Measurements from ENCODE around the gene TRMT2B. TPM values are rescaled to one million over a fixed set of nuclear protein-coding genes. Genes with fewer than 3 reads are reported as not detected.

TRMT2B gene, protein sequence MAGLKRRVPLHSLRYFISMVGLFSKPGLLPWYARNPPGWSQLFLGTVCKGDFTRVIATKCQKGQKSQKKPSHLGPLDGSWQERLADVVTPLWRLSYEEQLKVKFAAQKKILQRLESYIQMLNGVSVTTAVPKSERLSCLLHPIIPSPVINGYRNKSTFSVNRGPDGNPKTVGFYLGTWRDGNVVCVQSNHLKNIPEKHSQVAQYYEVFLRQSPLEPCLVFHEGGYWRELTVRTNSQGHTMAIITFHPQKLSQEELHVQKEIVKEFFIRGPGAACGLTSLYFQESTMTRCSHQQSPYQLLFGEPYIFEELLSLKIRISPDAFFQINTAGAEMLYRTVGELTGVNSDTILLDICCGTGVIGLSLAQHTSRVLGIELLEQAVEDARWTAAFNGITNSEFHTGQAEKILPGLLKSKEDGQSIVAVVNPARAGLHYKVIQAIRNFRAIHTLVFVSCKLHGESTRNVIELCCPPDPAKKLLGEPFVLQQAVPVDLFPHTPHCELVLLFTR
- 4.9 and 5.0 TPM in 2 replicates for polyA plus RNA-seq (2013)

DNA sequence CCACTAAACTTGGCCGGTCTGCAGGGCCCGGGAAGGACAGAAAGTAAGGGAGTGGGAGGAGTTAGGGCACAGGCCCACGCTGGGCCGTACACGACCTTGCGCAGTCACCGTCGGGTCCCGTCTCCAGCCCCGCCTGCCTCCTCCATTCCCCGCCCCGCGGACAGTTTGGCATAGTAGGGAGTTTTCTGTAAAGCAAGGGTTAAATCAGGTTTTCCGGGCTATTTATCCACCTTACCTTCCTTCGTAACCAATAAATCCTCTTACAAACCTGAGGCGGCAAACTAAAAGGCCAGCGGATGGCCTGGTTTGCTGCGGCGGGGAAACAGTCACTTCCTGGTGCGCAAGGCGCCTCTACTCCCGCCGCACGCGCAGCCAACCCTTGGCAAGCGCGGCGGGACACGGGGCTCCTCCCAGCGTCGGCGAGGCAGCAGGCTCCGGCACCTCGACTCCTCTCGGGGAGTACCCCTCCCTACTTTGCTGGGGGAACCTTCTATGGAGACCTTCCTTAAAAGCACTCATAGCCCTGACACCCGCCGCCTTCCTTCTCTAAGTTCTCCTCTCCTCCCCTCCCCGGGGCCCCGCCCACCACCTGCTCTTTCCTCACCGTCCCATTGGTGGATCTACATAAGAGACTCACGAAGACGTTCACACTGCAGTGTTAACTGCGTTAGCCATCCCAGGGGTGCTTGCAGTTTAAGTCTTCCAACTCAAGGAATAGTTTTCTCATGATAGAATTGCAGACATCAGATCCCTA is at the start of gene TRMT2B:
Gene TRMT2B (minus strand): TSS at position 563 of the 754 bp plus-strand sequence. CDS start 9,822 bp downstream, outside the sequence.
- peak within 1 kb of the TSS; percentile 80 for H3K4me3 ChIP-seq (ENCODE audit: low read depth, low read length)
- no CpG with 5 or more reads among the region's 43 CpGs for WGBS (ENCODE audit: extremely low coverage, insufficient coverage, insufficient read length)
- peak within 1 kb of the TSS; percentile 53 for H2BK120ac ChIP-seq (ENCODE audit: insufficient read depth, low read length, poor library complexity)
- H3K27ac ChIP-seq (ENCODE audit: low read depth, low read length), result peak within 1 kb of the TSS; percentile 68
- peak within 1 kb of the TSS; percentile 54 for H3K9ac ChIP-seq (ENCODE audit: low read length)
- no peak within 1 kb of the TSS for H3K23ac ChIP-seq (ENCODE audit: low read length)
- peaks cover 2% of the 10 kb centered on the region for H3K79me2 ChIP-seq (ENCODE audit: control insufficient read depth, insufficient read depth, low read length, poor library complexity)
- peak within 1 kb of the TSS; percentile 14 for H3K4ac ChIP-seq (ENCODE audit: low read depth, low read length)
- peak; percentile 52 to 63 for DNase-seq
- peak within 1 kb of the TSS; percentile 66 for H3K14ac ChIP-seq (ENCODE audit: low read length)
- H4K8ac ChIP-seq (ENCODE audit: low read depth, low read length), result peak within 1 kb of the TSS; percentile 93
- no peaks in the 10 kb centered on the region for H3K9me3 ChIP-seq (ENCODE audit: insufficient read depth, low read depth, low read length)
- H2AK5ac ChIP-seq (ENCODE audit: low read length), result no peak within 1 kb of the TSS
- H3K18ac ChIP-seq (ENCODE audit: low read length), result peak within 1 kb of the TSS; percentile 64
- peak within 1 kb of the TSS; percentile 38 for H4K91ac ChIP-seq (ENCODE audit: low read depth, low read length)
- H4K12ac ChIP-seq (ENCODE audit: low read depth, low read length), result peak within 1 kb of the TSS; percentile 87
- no peaks in the 10 kb centered on the region for H3K27me3 ChIP-seq (ENCODE audit: insufficient read depth, low read length)
- peak within 1 kb of the TSS; percentile 97 for H2AFZ ChIP-seq (ENCODE audit: insufficient read depth, low read length, poor library complexity)
- H3K79me1 ChIP-seq (ENCODE audit: low read length), result peaks cover 7% of the 10 kb centered on the region
- no peaks in the 10 kb centered on the region for H3K36me3 ChIP-seq (ENCODE audit: control insufficient read depth in 1 of 2, insufficient read depth in 2 of 2, low read length in 2 of 2)
- H3K4me2 ChIP-seq (ENCODE audit: low read length), result peak within 1 kb of the TSS; percentile 66
- peaks cover 0 to 3% of the 10 kb centered on the region in 2 experiments for H3K4me1 ChIP-seq (ENCODE audit: control insufficient read depth in 1 of 2, insufficient read depth in 2 of 2, low read length in 2 of 2)
- H2BK12ac ChIP-seq (ENCODE audit: low read length), result no peak within 1 kb of the TSS
- peak within 1 kb of the TSS; percentile 52 for H2BK5ac ChIP-seq (ENCODE audit: low read depth, low read length, poor library complexity)

DNA sequence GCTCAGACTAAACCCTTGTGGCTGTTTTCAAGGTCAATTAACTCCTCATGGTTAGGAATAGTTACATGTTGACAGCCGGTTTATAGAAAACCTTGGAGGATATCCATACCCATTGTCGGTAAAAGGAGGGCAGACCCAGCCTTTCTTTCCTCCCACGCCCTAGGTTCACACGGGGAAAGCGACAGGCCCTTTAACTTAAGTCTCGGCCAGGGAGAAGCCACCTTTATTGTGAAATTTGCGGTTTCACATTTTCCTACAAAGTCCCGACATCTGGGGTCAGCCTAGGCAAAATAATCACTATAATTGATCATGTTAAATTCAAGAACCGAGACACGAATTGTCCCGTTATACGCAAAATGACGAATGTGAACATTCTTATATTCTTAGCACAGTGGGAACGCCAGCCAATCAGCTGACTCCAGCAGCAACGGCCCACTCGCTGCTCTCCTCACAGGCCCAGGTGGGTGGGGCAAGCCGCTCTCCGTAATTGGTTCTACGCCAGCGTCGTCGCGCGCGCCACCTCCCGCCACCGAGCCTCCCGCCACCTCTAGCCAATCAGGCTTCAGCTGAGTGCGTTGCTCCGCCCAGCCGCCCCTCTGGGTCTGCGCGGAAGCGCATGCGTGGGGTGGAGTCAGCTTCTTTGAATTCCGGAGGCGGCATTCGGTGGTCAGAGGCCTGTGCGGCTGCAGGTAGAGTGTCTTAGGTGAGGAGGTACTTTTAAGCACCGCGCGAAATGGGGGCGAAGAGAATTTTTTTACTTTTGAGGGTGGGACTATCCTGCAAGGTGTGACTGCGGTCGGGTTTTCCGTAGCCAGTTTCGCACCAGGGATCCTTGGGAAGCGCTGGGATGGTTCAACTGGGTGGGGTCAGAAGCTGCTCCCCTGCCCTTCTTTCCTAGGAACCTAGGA is 45.9 kb upstream of the TRMT2B start, which contains the start of gene CENPI:
Gene CENPI (plus strand): TSS at position 659 of the 908 bp plus-strand sequence. CDS start 2,867 bp downstream, outside the sequence.
- no peak within 1 kb of the TSS for H3K18ac ChIP-seq (ENCODE audit: low read length)
- peak within 1 kb of the TSS; percentile 62 for H3K4ac ChIP-seq (ENCODE audit: low read depth, low read length)
- no peaks in the 10 kb centered on the region for H3K9me3 ChIP-seq (ENCODE audit: insufficient read depth, low read depth, low read length)
- peak; percentile 86 to 91 for DNase-seq
- no peak within 1 kb of the TSS for H2BK12ac ChIP-seq (ENCODE audit: low read length)
- peak within 1 kb of the TSS; percentile 37 for H4K91ac ChIP-seq (ENCODE audit: low read depth, low read length)
- H2BK120ac ChIP-seq (ENCODE audit: insufficient read depth, low read length, poor library complexity), result no peak within 1 kb of the TSS
- peak within 1 kb of the TSS; percentile 82 for H3K4me2 ChIP-seq (ENCODE audit: low read length)
- peak within 1 kb of the TSS; percentile 7 for H2BK5ac ChIP-seq (ENCODE audit: low read depth, low read length, poor library complexity)
- no peaks in the 10 kb centered on the region for H3K27me3 ChIP-seq (ENCODE audit: insufficient read depth, low read length)
- WGBS (ENCODE audit: extremely low coverage, insufficient coverage, insufficient read length), result no CpG with 5 or more reads among the region's 48 CpGs
- no peak within 1 kb of the TSS for H3K23ac ChIP-seq (ENCODE audit: low read length)
- H3K4me3 ChIP-seq (ENCODE audit: low read depth, low read length), result peak within 1 kb of the TSS; percentile 71
- peak within 1 kb of the TSS; percentile 72 for H3K9ac ChIP-seq (ENCODE audit: low read length)
- H2AFZ ChIP-seq (ENCODE audit: insufficient read depth, low read length, poor library complexity), result peak within 1 kb of the TSS; percentile 41
- peak within 1 kb of the TSS; percentile 60 for H4K8ac ChIP-seq (ENCODE audit: low read depth, low read length)
- H3K4me1 ChIP-seq (ENCODE audit: control insufficient read depth in 1 of 2, insufficient read depth in 2 of 2, low read length in 2 of 2), result peaks cover 0 to 2% of the 10 kb centered on the region in 2 experiments
- H3K79me2 ChIP-seq (ENCODE audit: control insufficient read depth, insufficient read depth, low read length, poor library complexity), result peaks cover 2% of the 10 kb centered on the region
- no peak within 1 kb of the TSS for H2AK5ac ChIP-seq (ENCODE audit: low read length)
- H3K79me1 ChIP-seq (ENCODE audit: low read length), result peaks cover 1% of the 10 kb centered on the region
- peak within 1 kb of the TSS; percentile 43 for H4K12ac ChIP-seq (ENCODE audit: low read depth, low read length)
- H3K27ac ChIP-seq (ENCODE audit: low read depth, low read length), result no peak within 1 kb of the TSS
- H3K14ac ChIP-seq (ENCODE audit: low read length), result peak within 1 kb of the TSS; percentile 61
- H3K36me3 ChIP-seq (ENCODE audit: control insufficient read depth in 1 of 2, insufficient read depth in 2 of 2, low read length in 2 of 2), result peaks cover 0 to 2% of the 10 kb centered on the region in 2 experiments

DNA sequence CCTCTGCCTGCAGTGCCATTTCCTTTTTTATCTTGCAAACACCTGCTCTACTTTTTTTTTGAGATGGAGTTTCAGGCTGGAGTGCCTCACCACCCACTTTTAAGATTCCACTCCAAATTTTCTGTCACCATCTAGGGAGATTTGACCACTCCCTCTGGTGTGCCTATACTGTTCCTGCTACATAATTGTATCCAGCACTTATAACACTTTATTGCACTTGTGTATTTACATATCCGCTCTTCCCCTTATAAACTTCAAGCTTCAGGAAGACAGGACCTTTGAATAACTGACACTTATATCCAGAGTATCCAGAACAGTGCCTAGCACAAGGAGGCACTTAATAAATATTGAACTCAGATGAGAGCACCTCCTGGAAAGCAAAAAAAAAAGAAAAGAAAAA is 39.9 kb upstream of the TRMT2B start:
- Histone ChIP-seq H3K4ac (ENCODE audit: low read depth, low read length) (no peak overlapping the region), H4K8ac (ENCODE audit: low read depth, low read length) (no peak overlapping the region), H3K23ac (ENCODE audit: low read length) (no peak overlapping the region), H3K79me1 (ENCODE audit: low read length) (no peaks in the 10 kb centered on the region), H3K18ac (ENCODE audit: low read length) (no peak overlapping the region), H3K9ac (ENCODE audit: low read length) (no peak overlapping the region), H3K79me2 (ENCODE audit: control insufficient read depth, insufficient read depth, low read length, poor library complexity) (no peaks in the 10 kb centered on the region), H2AK5ac (ENCODE audit: low read length) (no peak overlapping the region), H3K4me1 (ENCODE audit: control insufficient read depth in 1 of 2, insufficient read depth in 2 of 2, low read length in 2 of 2) (no peaks in the 10 kb centered on the region), H2BK12ac (ENCODE audit: low read length) (no peak overlapping the region), H4K12ac (ENCODE audit: low read depth, low read length) (no peak overlapping the region), H2BK5ac (ENCODE audit: low read depth, low read length, poor library complexity) (no peak overlapping the region), H3K14ac (ENCODE audit: low read length) (no peak overlapping the region), H2AFZ (ENCODE audit: insufficient read depth, low read length, poor library complexity) (no peak overlapping the region), H3K27ac (ENCODE audit: low read depth, low read length) (no peak overlapping the region), H3K27me3 (ENCODE audit: insufficient read depth, low read length) (no peaks in the 10 kb centered on the region), H2BK120ac (ENCODE audit: insufficient read depth, low read length, poor library complexity) (no peak overlapping the region), H3K36me3 (ENCODE audit: control insufficient read depth in 1 of 2, insufficient read depth in 2 of 2, low read length in 2 of 2) (no peaks in the 10 kb centered on the region), H3K4me2 (ENCODE audit: low read length) (no peak overlapping the region), H3K4me3 (ENCODE audit: low read depth, low read length) (no peak overlapping the region), H3K9me3 (ENCODE audit: insufficient read depth, low read depth, low read length) (no peaks in the 10 kb centered on the region), H4K91ac (ENCODE audit: low read depth, low read length) (no peak overlapping the region)
- WGBS (ENCODE audit: extremely low coverage, insufficient coverage, insufficient read length), result no CpG with 5 or more reads among the region's 1 CpG
- no peak for DNase-seq
